Measurements from ENCODE around the gene ACTR1B. TPM values are rescaled to one million over a fixed set of nuclear protein-coding genes. Genes with fewer than 3 reads are reported as not detected.

ACTR1B gene
- total and polyA plus RNA-seq, 8 donors: 43.1 to 67.2 (median 51.3) TPM

DNA sequence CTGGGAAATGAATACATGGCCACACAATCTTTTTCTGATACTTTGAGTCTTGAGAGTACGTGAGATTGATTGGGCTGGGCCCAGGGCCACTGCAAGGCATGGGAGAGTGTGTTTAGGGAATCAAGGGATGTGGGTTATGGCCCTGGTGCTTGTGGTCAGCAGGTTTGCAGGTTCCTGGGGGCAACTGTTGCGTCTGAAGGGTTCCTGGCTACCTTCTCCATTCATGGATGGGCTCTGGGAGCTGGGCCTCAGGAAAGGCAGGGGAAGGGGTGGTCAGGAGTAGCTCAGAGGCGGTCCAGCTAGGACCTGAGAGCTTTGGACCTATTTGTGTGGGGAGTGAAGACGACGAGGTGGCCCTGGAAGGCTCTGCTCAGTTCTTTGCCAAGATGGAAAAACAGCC lies 41.1 kb upstream of the ACTR1B start:
- intact Hi-C loops (cut with DNase I): no loop called here
- no peaks in the 10 kb centered on the region for H3K9me3 ChIP-seq
- no peak overlapping the region for H3K27ac ChIP-seq
- H3K27me3 ChIP-seq: peaks cover 0 to 22% of the 10 kb centered on the region in 2 donors
- no peak for ATAC-seq
- TF ChIP-seq CTCF (IDR thresholded peaks at IDR 0.05): no peak
- no peak overlapping the region for H3K4me3 ChIP-seq
- no peaks in the 10 kb centered on the region for H3K4me1 ChIP-seq
- DNase-seq: no peak
- no peaks in the 10 kb centered on the region for H3K36me3 ChIP-seq

DNA sequence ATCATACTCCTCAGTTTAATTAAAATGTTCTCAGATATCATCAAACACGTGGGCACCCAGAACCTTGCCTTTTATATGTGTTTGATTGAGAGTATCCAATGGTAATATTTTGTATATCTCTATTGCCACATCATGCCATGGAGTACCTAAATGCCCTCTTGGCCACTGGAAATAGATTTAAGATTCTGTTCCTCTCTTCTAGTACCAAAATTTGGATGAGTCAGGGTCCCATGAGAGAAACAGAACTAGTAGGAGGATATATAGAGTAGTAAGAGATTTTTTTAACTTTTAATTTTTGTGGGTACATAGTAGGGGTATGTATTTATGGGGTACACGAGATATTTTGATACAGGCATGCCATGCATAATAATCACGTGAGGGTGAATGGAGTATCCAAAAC lies 39.9 kb upstream of the ACTR1B start:
- intact Hi-C loops (cut with DNase I): no loop called here
- no peaks in the 10 kb centered on the region for H3K9me3 ChIP-seq
- no peak for TF ChIP-seq CTCF (IDR thresholded peaks at IDR 0.05)
- H3K4me3 ChIP-seq: no peak overlapping the region
- H3K27ac ChIP-seq: no peak overlapping the region
- H3K4me1 ChIP-seq: no peaks in the 10 kb centered on the region
- H3K27me3 ChIP-seq: peaks cover 0 to 13% of the 10 kb centered on the region in 2 donors
- DNase-seq (no peak), ATAC-seq (no peak)
- H3K36me3 ChIP-seq: no peaks in the 10 kb centered on the region

- H3K27me3 ChIP-seq: peaks cover 0 to 6% of the 10 kb centered on the region in 2 donors
- no peaks in the 10 kb centered on the region for H3K9me3 ChIP-seq
- DNase-seq (no peak), ATAC-seq (no peak)
- no peak overlapping the region for H3K27ac ChIP-seq
- no peaks in the 10 kb centered on the region for H3K4me1 ChIP-seq
- H3K36me3 ChIP-seq: no peaks in the 10 kb centered on the region
- H3K4me3 ChIP-seq: no peak overlapping the region
- intact Hi-C loops (cut with DNase I): no loop called here
- no peak for TF ChIP-seq CTCF (IDR thresholded peaks at IDR 0.05)
These were observed 39.1 kb upstream of the ACTR1B start for GRCh38 chr2:97702731-97703470.

DNA sequence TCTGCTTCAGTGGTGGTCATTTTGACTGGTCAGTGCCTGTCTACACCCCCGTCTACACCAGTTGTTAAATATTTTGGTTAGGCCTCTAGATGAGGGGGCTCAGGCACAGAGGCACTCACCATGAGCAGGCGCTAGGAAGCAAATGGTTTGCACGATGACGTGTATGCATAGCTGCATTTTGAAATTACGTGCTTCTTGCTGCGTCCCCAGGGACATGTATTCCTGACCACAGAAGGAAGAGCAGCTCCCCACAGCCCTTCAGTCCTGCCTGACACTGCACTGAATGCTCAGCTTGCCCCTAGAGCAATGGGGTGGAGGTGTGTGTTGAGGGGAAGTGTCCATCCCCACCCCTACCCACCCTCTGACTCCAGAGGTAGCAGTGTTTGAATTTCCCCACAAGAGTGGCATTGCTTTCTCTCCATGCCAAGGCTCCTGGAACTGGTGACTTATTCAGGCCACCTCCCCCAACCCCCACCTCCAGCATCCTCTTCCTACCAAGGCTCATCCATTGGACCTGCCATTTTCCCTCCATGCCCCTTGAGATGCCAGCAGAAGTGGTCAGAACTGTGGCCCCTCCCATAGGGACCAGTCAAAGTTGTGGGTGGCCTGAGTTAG lies 38.1 kb upstream of the ACTR1B start:
- no peak for ATAC-seq
- H3K27me3 ChIP-seq: no peaks in the 10 kb centered on the region
- H3K27ac ChIP-seq: no peak overlapping the region
- DNase-seq: no peak
- H3K36me3 ChIP-seq: no peaks in the 10 kb centered on the region
- H3K4me1 ChIP-seq: no peaks in the 10 kb centered on the region
- no peaks in the 10 kb centered on the region for H3K9me3 ChIP-seq
- TF ChIP-seq CTCF (IDR thresholded peaks at IDR 0.05): no peak
- intact Hi-C loops (cut with DNase I): no loop called here
- H3K4me3 ChIP-seq: no peak overlapping the region

DNA sequence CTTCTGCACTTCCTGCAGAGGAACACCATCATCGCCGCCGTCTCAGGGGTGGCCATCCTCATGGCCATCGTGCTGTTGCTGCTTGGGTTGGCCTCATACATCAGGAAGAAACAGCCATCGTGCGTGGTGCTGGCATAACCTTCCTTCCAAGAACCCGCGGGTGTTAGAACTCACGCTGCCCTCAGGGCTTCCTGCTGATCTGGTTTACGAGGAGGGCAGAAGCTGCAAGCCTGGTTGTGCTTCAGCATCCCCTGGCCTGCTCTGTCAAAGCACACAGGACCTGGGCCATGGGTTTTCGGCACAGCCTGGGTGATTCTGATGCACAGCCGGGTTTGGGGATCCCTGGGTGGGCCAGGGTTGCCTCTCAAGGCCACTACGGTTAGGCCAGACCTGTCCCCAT lies 37.3 kb upstream of the ACTR1B start:
- no peak for DNase-seq
- no peaks in the 10 kb centered on the region for H3K4me1 ChIP-seq
- intact Hi-C loops (cut with DNase I): no loop called here
- H3K27ac ChIP-seq: no peak overlapping the region
- no peaks in the 10 kb centered on the region for H3K36me3 ChIP-seq
- no peak overlapping the region for H3K4me3 ChIP-seq
- no peaks in the 10 kb centered on the region for H3K9me3 ChIP-seq
- TF ChIP-seq CTCF (IDR thresholded peaks at IDR 0.05): no peak
- no peaks in the 10 kb centered on the region for H3K27me3 ChIP-seq
- no peak for ATAC-seq

Measured in left lung (tissue), 10 donors.